Gastrocnemius medialis (tissue), 4 donors: Measurements from ENCODE around the gene TCF4.

ENCODE experiments used
- CTCF ChIP-seq, 5 experiments: fragments of 450-650 bp in 3 of 5; fragments of 200-600 bp in 2 of 5; sonication (generic) in 2 of 5; IDR thresholded peaks in 4 of 5; conservative IDR thresholded peaks in 1 of 5; 1 replicate in 4 of 5; 2 replicates in 1 of 5; pipeline ENCODE4 v1.5.1; 2016 to 2019; ENCODE audit warnings: antibody characterized with exemption in 5 of 5, mild to moderate bottlenecking in 3 of 5, moderate library complexity in 3 of 5
- POLR2A ChIP-seq, 2 donors: fragments of 450-650 bp; IDR thresholded peaks; one replicate each; pipeline ENCODE4 v1.6.1; 2017; ENCODE audit warnings: antibody characterized with exemption in 2 of 2, mild to moderate bottlenecking in 2 of 2, moderate library complexity in 2 of 2

GRCh38 chr18:55627007-55627406 lies 39.0 kb upstream of the TCF4 start:
- TF ChIP-seq CTCF (IDR thresholded peaks at IDR 0.05 in 4 of 5, conservative IDR thresholded peaks at IDR 0.05 in 1 of 5) (no peak), POLR2A (IDR thresholded peaks at IDR 0.05) (no peak)
